Spleen (tissue), 7 donors: ENCODE data around the gene PHRF1.

Experiments used
- POLR2A ChIP-seq, 3 donors: fragments of 450-650 bp; IDR thresholded peaks; one replicate each; pipeline ENCODE4 v1.5.1; 2017; ENCODE audit warnings: antibody characterized with exemption in 3 of 3, mild to moderate bottlenecking in 1 of 3
- POLR2AphosphoS5 ChIP-seq, 3 donors: sonication (generic); formaldehyde crosslinking; IDR thresholded peaks; one replicate each; pipeline ENCODE4 v1.5.1; 2017; ENCODE audit warnings: antibody characterized with exemption in 3 of 3
- TF ChIP-seq, protein P1 (sequence below), 11 experiments: fragments of 200-600 bp in 7 of 11; fragments of 450-650 bp in 4 of 11; sonication (generic) in 4 of 11; IDR thresholded peaks in 8 of 11; conservative IDR thresholded peaks in 3 of 11; 1 replicate in 7 of 11; 2 replicates in 4 of 11; pipeline versions ENCODE4 v1.4.0 to v1.8.0; 2016 to 2021; ENCODE audit warnings: antibody characterized with exemption in 11 of 11, inconsistent platforms in 4 of 11, mild to moderate bottlenecking in 1 of 11
- donor health status: DM: no; HTN: no; CAD: no; lungs with moderate emphysema.
- donor health status: DM: no; HTN: no; CAD: no.
- donor health status: DM: no; HTN: no; CAD: no.

DNA sequence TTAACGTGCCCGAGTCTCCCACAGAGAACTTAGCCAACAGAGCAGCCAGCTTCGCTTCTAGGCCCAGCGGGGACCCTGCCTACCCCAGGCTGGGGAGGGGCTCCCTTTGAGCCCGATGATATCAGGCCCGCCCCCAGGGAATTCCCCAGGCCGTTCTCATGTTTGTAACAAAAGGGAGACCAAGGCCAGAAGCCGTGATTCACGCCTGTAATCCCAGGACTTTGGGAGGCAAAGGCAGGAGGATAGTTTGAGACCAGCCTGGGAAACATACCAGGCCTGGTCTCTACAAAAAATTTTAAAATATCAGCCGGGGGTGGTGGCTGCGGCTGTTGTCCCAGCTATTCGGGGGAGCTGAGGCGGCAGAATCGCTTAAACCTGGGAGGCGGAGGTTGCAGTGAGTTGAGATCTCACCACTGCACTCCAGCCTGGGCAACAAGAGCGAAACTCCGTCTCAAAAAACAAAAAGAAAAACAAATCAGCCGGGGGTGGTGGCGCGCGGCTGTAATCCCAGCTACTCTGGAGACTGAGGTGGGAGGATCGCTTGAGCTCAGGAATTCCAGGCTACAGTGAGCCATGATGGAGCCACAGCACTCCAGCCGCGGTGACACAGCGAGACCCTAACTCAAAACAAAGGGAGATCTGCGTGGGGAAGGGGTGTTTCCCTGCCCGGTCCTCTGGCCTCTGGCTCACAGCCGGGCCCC lies 62.5 kb downstream of the PHRF1 start:
- TF ChIP-seq, protein P1, sequence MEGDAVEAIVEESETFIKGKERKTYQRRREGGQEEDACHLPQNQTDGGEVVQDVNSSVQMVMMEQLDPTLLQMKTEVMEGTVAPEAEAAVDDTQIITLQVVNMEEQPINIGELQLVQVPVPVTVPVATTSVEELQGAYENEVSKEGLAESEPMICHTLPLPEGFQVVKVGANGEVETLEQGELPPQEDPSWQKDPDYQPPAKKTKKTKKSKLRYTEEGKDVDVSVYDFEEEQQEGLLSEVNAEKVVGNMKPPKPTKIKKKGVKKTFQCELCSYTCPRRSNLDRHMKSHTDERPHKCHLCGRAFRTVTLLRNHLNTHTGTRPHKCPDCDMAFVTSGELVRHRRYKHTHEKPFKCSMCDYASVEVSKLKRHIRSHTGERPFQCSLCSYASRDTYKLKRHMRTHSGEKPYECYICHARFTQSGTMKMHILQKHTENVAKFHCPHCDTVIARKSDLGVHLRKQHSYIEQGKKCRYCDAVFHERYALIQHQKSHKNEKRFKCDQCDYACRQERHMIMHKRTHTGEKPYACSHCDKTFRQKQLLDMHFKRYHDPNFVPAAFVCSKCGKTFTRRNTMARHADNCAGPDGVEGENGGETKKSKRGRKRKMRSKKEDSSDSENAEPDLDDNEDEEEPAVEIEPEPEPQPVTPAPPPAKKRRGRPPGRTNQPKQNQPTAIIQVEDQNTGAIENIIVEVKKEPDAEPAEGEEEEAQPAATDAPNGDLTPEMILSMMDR (IDR thresholded peaks at IDR 0.05 in 8 of 11, conservative IDR thresholded peaks at IDR 0.05 in 3 of 11): no peak
- no peak for TF ChIP-seq POLR2AphosphoS5 (IDR thresholded peaks at IDR 0.05)
- no peak for TF ChIP-seq POLR2A (IDR thresholded peaks at IDR 0.05)
